Heart left ventricle (tissue), 13 donors: Measurements from ENCODE around the gene TTYH3.

ENCODE experiments used
- CTCF ChIP-seq, 12 donors: fragments of 200-600 bp; sonication (generic) in 4 of 12; IDR thresholded peaks; one replicate each; pipeline versions ENCODE4 v1.5.0 to v1.8.0; 2018 to 2022; ENCODE audit warnings: antibody characterized with exemption in 12 of 12, mild to moderate bottlenecking in 5 of 12
- POLR2A ChIP-seq, 2 donors: fragments of 450-650 bp; IDR thresholded peaks; one replicate each; pipeline ENCODE4 v1.6.1; 2017; ENCODE audit warnings: antibody characterized with exemption in 2 of 2, mild to moderate bottlenecking in 2 of 2, moderate library complexity in 2 of 2
- donor health status: ischemic (EF 13 %, LVEDD 7.1; RV severe dilation, severe dysfunction).
- donor health status: DM: no; HTN: yes; CAD: no.
- donor health status: DM: no; HTN: no; CAD: no.
- donor health status: ischemic (EF 25% LVEDD 6.9; RV normal size, moderate dysfunction).
- donor health status: ischemic (EF 25% LVEDD 5.7; RV mildly dilated, moderate dysfunction).
- donor health status: ischemic (EF 35%, LVEDD 5.7; RV mildly dilated, moderate dysfunction).
- donor health status: nonischemic (EF 11% LVEDD 7.7; RV severe dilation, severe dysfunction).
- donor health status: DM: yes; HTN: yes; CAD: no.
- donor health status: PGD.
- donor health status: ischemic (EF 29% LVEDD 5.4; RV normal size, mild dysfunction).
- donor health status: nonischemic (EF 23%, LVEDD 6.1; RV moderate dilation, normal function).

DNA sequence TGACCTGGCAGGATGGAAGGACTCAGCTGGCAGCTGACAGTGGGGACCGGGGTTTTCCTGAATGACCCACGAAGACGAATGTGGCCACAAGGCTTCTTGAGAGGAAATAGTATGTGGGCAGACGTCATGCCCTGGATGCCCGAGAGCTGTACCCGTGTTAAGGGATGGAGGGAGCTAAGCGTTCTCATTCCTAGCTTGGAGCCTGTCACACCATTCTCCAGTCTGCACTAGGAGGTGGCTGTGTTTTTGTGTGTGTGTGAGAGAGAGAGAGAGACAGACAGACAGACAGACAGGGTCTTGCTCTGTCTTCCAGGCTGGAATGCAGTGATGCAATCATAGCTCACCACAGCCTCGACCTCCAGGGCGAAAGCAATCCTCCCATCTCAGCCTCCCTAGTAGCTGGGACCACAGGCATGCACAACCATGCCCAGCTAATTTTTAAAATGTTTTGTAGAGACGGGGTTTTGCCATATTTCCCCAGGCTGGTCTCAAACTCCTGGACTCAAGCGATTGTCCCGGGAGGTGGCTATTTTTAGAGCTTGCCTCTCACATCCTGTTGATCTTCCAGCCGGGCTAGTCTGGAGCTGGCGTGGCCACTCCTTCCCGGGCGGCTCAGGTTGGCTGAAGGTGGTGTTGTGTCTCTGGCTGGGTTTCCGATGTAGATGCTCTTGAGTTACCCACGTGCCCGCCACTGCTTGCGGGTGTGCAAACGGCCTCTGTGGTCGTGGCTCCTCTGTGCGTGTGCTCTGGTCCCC lies 58.3 kb downstream of the TTYH3 start:
- TF ChIP-seq CTCF (IDR thresholded peaks at IDR 0.05) (no peak), POLR2A (IDR thresholded peaks at IDR 0.05) (no peak)
